HUES48 (cell line): ENCODE results near the gene PTGDS.

Experiments
- H3K27ac ChIP-seq: one replicate; pipeline ENCODE4 v1.7.0; 2013; ENCODE audit warnings: low read depth, low read length, inconsistent platforms
- H3K27me3 ChIP-seq: 2 replicates; pipeline ENCODE4 v1.6.1; 2013; ENCODE audit warnings: mild to moderate bottlenecking, low read length; ENCODE audit not compliant: control insufficient read depth, insufficient read depth
- H3K36me3 ChIP-seq: 2 replicates; pipeline ENCODE4 v1.6.1; 2013; ENCODE audit warnings: low read length; ENCODE audit not compliant: control insufficient read depth, insufficient read depth
- H3K4me1 ChIP-seq: 2 replicates; pipeline ENCODE4 v1.6.1; 2013; ENCODE audit warnings: mild to moderate bottlenecking, low read length; ENCODE audit not compliant: control insufficient read depth, insufficient read depth
- H3K4me3 ChIP-seq: 2 replicates; pipeline ENCODE4 v1.5.1; 2013; ENCODE audit warnings: mild to moderate bottlenecking, low read depth, low read length
- H3K9ac ChIP-seq: 2 replicates; pipeline ENCODE4 v1.6.1; 2013; ENCODE audit warnings: mild to moderate bottlenecking, low read depth, low read length, moderate library complexity
- H3K9me3 ChIP-seq: 2 replicates; pipeline ENCODE4 v1.6.1; 2013; ENCODE audit warnings: low read length; ENCODE audit not compliant: control insufficient read depth, insufficient read depth

The PTGDS gene

GRCh38 chr9:137013571-137013940 lies 36.3 kb downstream of the PTGDS start:
- Histone ChIP-seq H3K4me1 (no peaks in the 10 kb centered on the region), H3K9me3 (no peaks in the 10 kb centered on the region), H3K4me3 (no peak overlapping the region)

GRCh38 chr9:137014166-137014565 lies 36.9 kb downstream of the PTGDS start:
- no peaks in the 10 kb centered on the region for H3K4me1 ChIP-seq
- H3K9me3 ChIP-seq = no peaks in the 10 kb centered on the region
- no peak overlapping the region for H3K9ac ChIP-seq
- H3K4me3 ChIP-seq = no peak overlapping the region
- H3K36me3 ChIP-seq = no peaks in the 10 kb centered on the region
- no peak overlapping the region for H3K27ac ChIP-seq
- no peaks in the 10 kb centered on the region for H3K27me3 ChIP-seq

More at GRCh38 chr9:137013571-137013940, 36.3 kb downstream of the PTGDS start:
- no peak overlapping the region for H3K9ac ChIP-seq
- H3K27ac ChIP-seq = no peak overlapping the region
- no peaks in the 10 kb centered on the region for H3K27me3 ChIP-seq
- no peaks in the 10 kb centered on the region for H3K36me3 ChIP-seq

GRCh38 chr9:137014776-137015539 lies 37.7 kb downstream of the PTGDS start:
- H3K27ac ChIP-seq = no peak overlapping the region
- no peaks in the 10 kb centered on the region for H3K4me1 ChIP-seq
- H3K9me3 ChIP-seq = no peaks in the 10 kb centered on the region
- H3K4me3 ChIP-seq = no peak overlapping the region
- no peaks in the 10 kb centered on the region for H3K36me3 ChIP-seq
- H3K27me3 ChIP-seq = no peaks in the 10 kb centered on the region
- no peak overlapping the region for H3K9ac ChIP-seq

GRCh38 chr9:137015540-137015930 lies 38.2 kb downstream of the PTGDS start:
- H3K4me1 ChIP-seq = no peaks in the 10 kb centered on the region
- H3K9ac ChIP-seq = no peak overlapping the region
- no peaks in the 10 kb centered on the region for H3K9me3 ChIP-seq
- no peaks in the 10 kb centered on the region for H3K27me3 ChIP-seq
- no peak overlapping the region for H3K4me3 ChIP-seq
- no peak overlapping the region for H3K27ac ChIP-seq
- no peaks in the 10 kb centered on the region for H3K36me3 ChIP-seq

GRCh38 chr9:137015976-137016375 lies 38.7 kb downstream of the PTGDS start:
- Histone ChIP-seq H3K27me3 (no peaks in the 10 kb centered on the region), H3K9me3 (no peaks in the 10 kb centered on the region), H3K4me1 (no peaks in the 10 kb centered on the region), H3K36me3 (no peaks in the 10 kb centered on the region), H3K9ac (no peak overlapping the region), H3K4me3 (no peak overlapping the region), H3K27ac (no peak overlapping the region)

GRCh38 chr9:137016436-137016835 lies 39.1 kb downstream of the PTGDS start:
- Histone ChIP-seq H3K27ac (no peak overlapping the region), H3K9me3 (no peaks in the 10 kb centered on the region)

GRCh38 chr9:137017071-137017470 lies 39.8 kb downstream of the PTGDS start:
- no peaks in the 10 kb centered on the region for H3K4me1 ChIP-seq
- H3K36me3 ChIP-seq = no peaks in the 10 kb centered on the region
- H3K27ac ChIP-seq = no peak overlapping the region
- no peak overlapping the region for H3K4me3 ChIP-seq
- H3K9ac ChIP-seq = no peak overlapping the region
- H3K27me3 ChIP-seq = no peaks in the 10 kb centered on the region
- H3K9me3 ChIP-seq = no peaks in the 10 kb centered on the region

More at GRCh38 chr9:137016436-137016835, 39.1 kb downstream of the PTGDS start:
- Histone ChIP-seq H3K9ac (no peak overlapping the region), H3K27me3 (no peaks in the 10 kb centered on the region), H3K4me3 (no peak overlapping the region), H3K4me1 (no peaks in the 10 kb centered on the region), H3K36me3 (no peaks in the 10 kb centered on the region)

- Histone ChIP-seq H3K27me3 (no peaks in the 10 kb centered on the region), H3K4me3 (no peak overlapping the region), H3K9me3 (no peaks in the 10 kb centered on the region), H3K9ac (no peak overlapping the region), H3K36me3 (no peaks in the 10 kb centered on the region), H3K4me1 (no peaks in the 10 kb centered on the region), H3K27ac (no peak overlapping the region)
These were observed 40.6 kb downstream of the PTGDS start for GRCh38 chr9:137017791-137018497.

- Histone ChIP-seq H3K4me1 (no peaks in the 10 kb centered on the region), H3K27me3 (no peaks in the 10 kb centered on the region), H3K36me3 (no peaks in the 10 kb centered on the region), H3K9me3 (no peaks in the 10 kb centered on the region), H3K27ac (no peak overlapping the region), H3K9ac (no peak overlapping the region), H3K4me3 (no peak overlapping the region)
These were observed 41.7 kb downstream of the PTGDS start for GRCh38 chr9:137018761-137019559.

GRCh38 chr9:137019891-137020683 lies 42.8 kb downstream of the PTGDS start:
- H3K4me1 ChIP-seq = no peaks in the 10 kb centered on the region
- H3K27ac ChIP-seq = no peak overlapping the region
- H3K36me3 ChIP-seq = no peaks in the 10 kb centered on the region
- no peaks in the 10 kb centered on the region for H3K27me3 ChIP-seq
- H3K9me3 ChIP-seq = no peaks in the 10 kb centered on the region
- no peak overlapping the region for H3K9ac ChIP-seq
- no peak overlapping the region for H3K4me3 ChIP-seq
